ENCODE data around the gene PDK4. TPM values are rescaled to one million over a fixed set of nuclear protein-coding genes. Genes with fewer than 3 reads are reported as not detected.

The PDK4 gene
- polyA plus RNA-seq, 3 donors: 2.2 to 26.0 (median 12.4) TPM

- Mint-ChIP-seq H3K27ac (no peak overlapping the region), H3K36me3 (no peaks in the 10 kb centered on the region), H3K4me1 (peaks cover 3% of the 10 kb centered on the region), H3K4me3 (no peak overlapping the region), H3K27me3 (ENCODE audit: low read depth in 3 of 3) (peaks cover 0 to 3% (median 2%) of the 10 kb centered on the region in 3 donors), H3K9me3 (no peaks in the 10 kb centered on the region)
- Histone ChIP-seq H4K20me1 (ENCODE audit: insufficient read depth, low read length) (no peaks in the 10 kb centered on the region), H3K27ac (ENCODE audit: low read depth in 1 of 2, low read length in 2 of 2) (no peak overlapping the region), H3K4me1 (ENCODE audit: control insufficient read depth in 1 of 2, insufficient read depth in 2 of 2, low read length in 2 of 2) (peaks cover under 1 to 6% of the 10 kb centered on the region in 2 donors), H3K4me2 (replicated peaks; ENCODE audit: extremely low read depth, low read length, poor library complexity, severe bottlenecking) (no peak overlapping the region), H3K9me3 (replicated peaks in 1 of 2; ENCODE audit: control insufficient read depth in 1 of 2, insufficient read depth in 1 of 2, low read length in 2 of 2) (no peaks in the 10 kb centered on the region), H3K9ac (ENCODE audit: insufficient read depth, low read length, poor library complexity, severe bottlenecking) (no peak overlapping the region), H2AFZ (ENCODE audit: insufficient read depth, low read depth, low read length, poor library complexity, severe bottlenecking) (no peak overlapping the region), H3K36me3 (replicated peaks in 1 of 2; ENCODE audit: control insufficient read depth in 1 of 2, insufficient read depth in 2 of 2, low read length in 2 of 2) (no peaks in the 10 kb centered on the region), H3K79me2 (ENCODE audit: insufficient read depth, low read length) (no peaks in the 10 kb centered on the region), H3K27me3 (ENCODE audit: control insufficient read depth in 2 of 2, insufficient read depth in 2 of 2, low read length in 2 of 2) (no peaks in the 10 kb centered on the region), H3K4me3 (replicated peaks in 1 of 3; ENCODE audit: low read depth in 2 of 3, low read length in 3 of 3) (no peak overlapping the region)
- no peak for DNase-seq
- WGBS (ENCODE audit: insufficient coverage): no CpG with 5 or more reads among the region's 1 CpG
- no peak for TF ChIP-seq CTCF (IDR thresholded peaks at IDR 0.05)
- intact Hi-C loops (cut with micrococcal nuclease): no loop called here
Measured at GRCh38 chr7:95540366-95540765, 56.0 kb downstream of the PDK4 start.

GRCh38 chr7:95539426-95539825, 56.9 kb downstream of the PDK4 start:
- intact Hi-C loops (cut with micrococcal nuclease): no loop called here
- Mint-ChIP-seq H3K9me3 (no peaks in the 10 kb centered on the region), H3K4me1 (no peaks in the 10 kb centered on the region), H3K27ac (no peak overlapping the region), H3K27me3 (ENCODE audit: low read depth in 3 of 3) (peaks cover 3% of the 10 kb centered on the region in 3 donors), H3K36me3 (no peaks in the 10 kb centered on the region), H3K4me3 (no peak overlapping the region)
- Histone ChIP-seq H3K27ac (ENCODE audit: low read depth in 1 of 2, low read length in 2 of 2) (no peak overlapping the region), H3K27me3 (ENCODE audit: control insufficient read depth in 2 of 2, insufficient read depth in 2 of 2, low read length in 2 of 2) (no peaks in the 10 kb centered on the region), H3K36me3 (replicated peaks in 1 of 2; ENCODE audit: control insufficient read depth in 1 of 2, insufficient read depth in 2 of 2, low read length in 2 of 2) (no peaks in the 10 kb centered on the region), H3K9ac (ENCODE audit: insufficient read depth, low read length, poor library complexity, severe bottlenecking) (no peak overlapping the region), H3K4me3 (replicated peaks in 1 of 3; ENCODE audit: low read depth in 2 of 3, low read length in 3 of 3) (no peak overlapping the region), H2AFZ (ENCODE audit: insufficient read depth, low read depth, low read length, poor library complexity, severe bottlenecking) (no peak overlapping the region), H3K4me1 (ENCODE audit: control insufficient read depth in 1 of 2, insufficient read depth in 2 of 2, low read length in 2 of 2) (no peaks in the 10 kb centered on the region), H3K79me2 (ENCODE audit: insufficient read depth, low read length) (no peaks in the 10 kb centered on the region), H4K20me1 (ENCODE audit: insufficient read depth, low read length) (no peaks in the 10 kb centered on the region), H3K9me3 (replicated peaks in 1 of 2; ENCODE audit: control insufficient read depth in 1 of 2, insufficient read depth in 1 of 2, low read length in 2 of 2) (no peaks in the 10 kb centered on the region), H3K4me2 (replicated peaks; ENCODE audit: extremely low read depth, low read length, poor library complexity, severe bottlenecking) (no peak overlapping the region)
- no peak for DNase-seq
- no peak for TF ChIP-seq CTCF (IDR thresholded peaks at IDR 0.05)

Measured in CD14-positive monocyte (primary cell).